Measurements from ENCODE around the gene MBD3L2B.
"Not testable (repeated sequence)": the region's sequence is repeated elsewhere in the genome, so short reads cannot be mapped to it uniquely, and the experiment has no call there.

MBD3L2B gene

DNA sequence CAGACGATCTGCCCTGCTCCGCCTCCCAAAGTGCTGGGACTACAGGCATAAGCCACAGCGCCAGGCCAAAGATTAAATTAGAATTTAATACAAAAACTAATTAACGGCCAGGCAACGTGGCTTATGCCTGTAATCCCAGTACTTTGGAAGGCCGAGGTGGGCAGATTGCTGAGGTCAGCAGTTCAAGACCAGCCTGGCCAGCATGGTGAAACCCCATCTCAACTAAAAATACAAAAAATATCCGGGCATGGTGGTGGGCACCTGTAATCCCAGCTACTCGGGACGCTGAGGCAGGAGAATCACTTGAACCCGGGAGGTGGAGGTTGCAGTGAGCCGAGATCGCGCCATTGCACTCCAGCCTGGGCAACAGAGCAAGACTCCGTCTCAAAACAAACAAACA is 34.4 kb upstream of the MBD3L2B start:
- H3K36me3 ChIP-seq (ENCODE audit: insufficient read depth, low read length); H3K4me1 ChIP-seq (ENCODE audit: control insufficient read depth, insufficient read depth, low read length); H3K4me2 ChIP-seq (ENCODE audit: low read length); H3K4me3 ChIP-seq (ENCODE audit: low read length); H3K9me3 ChIP-seq (replicated peaks; ENCODE audit: low read length); H3K9ac ChIP-seq (ENCODE audit: low read depth, low read length); H3K27me3 ChIP-seq (ENCODE audit: control insufficient read depth, insufficient read depth, low read length): not testable (repeated sequence)

DNA sequence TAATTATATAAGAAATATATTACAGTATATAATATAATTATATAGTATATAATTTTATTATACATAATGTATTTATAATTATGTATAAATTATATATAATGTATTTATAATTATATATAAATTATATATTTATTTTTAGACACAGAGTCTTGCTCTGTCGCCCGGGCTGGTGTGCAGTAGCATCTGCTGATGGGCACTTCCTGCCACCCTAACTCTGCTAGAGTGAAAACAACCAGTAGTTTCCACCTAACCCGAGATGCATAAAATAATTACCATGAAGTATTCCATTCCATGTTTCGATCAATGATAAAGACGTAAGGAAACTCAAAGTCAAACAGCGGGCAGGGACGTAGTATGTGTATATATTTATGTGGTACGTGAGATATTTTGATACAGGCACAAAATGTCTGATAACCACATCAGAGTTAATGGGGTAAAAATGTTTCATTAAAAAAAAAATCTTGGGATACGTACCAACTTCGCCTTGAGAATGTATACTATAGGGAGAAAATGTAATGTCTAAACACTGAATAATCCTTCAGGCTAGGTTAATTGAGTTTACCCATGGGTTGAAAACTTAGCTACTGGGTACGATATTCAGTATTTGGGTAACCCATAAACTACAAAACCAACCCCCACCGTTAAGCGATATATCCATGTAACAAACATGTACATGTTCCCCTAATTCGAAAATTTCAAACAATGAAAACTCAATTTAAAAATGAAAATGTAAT is 33.6 kb upstream of the MBD3L2B start:
- not testable (repeated sequence) for H3K9me3 ChIP-seq (replicated peaks; ENCODE audit: low read length); H3K4me1 ChIP-seq (ENCODE audit: control insufficient read depth, insufficient read depth, low read length); H3K36me3 ChIP-seq (ENCODE audit: insufficient read depth, low read length); H3K9ac ChIP-seq (ENCODE audit: low read depth, low read length); H3K4me3 ChIP-seq (ENCODE audit: low read length); H3K4me2 ChIP-seq (ENCODE audit: low read length); H3K27me3 ChIP-seq (ENCODE audit: control insufficient read depth, insufficient read depth, low read length)

DNA sequence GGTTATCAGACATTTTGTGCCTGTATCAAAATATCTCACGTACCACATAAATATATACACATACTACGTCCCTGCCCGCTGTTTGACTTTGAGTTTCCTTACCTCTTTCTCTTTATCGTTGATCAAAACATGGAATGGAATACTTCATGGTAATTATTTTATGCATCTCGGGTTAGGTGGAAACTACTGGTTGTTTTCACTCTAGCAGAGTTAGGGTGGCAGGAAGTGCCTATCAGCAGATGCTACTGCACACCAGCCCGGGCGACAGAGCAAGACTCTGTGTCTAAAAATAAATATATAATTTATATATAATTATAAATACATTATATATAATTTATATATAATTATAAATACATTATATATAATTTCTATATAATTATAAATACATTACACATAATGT is 31.7 kb upstream of the MBD3L2B start:
- not testable (repeated sequence) for H3K4me2 ChIP-seq (ENCODE audit: low read length); H3K36me3 ChIP-seq (ENCODE audit: insufficient read depth, low read length); H3K4me1 ChIP-seq (ENCODE audit: control insufficient read depth, insufficient read depth, low read length); H3K9ac ChIP-seq (ENCODE audit: low read depth, low read length); H3K27me3 ChIP-seq (ENCODE audit: control insufficient read depth, insufficient read depth, low read length); H3K9me3 ChIP-seq (replicated peaks; ENCODE audit: low read length); H3K4me3 ChIP-seq (ENCODE audit: low read length)

DNA sequence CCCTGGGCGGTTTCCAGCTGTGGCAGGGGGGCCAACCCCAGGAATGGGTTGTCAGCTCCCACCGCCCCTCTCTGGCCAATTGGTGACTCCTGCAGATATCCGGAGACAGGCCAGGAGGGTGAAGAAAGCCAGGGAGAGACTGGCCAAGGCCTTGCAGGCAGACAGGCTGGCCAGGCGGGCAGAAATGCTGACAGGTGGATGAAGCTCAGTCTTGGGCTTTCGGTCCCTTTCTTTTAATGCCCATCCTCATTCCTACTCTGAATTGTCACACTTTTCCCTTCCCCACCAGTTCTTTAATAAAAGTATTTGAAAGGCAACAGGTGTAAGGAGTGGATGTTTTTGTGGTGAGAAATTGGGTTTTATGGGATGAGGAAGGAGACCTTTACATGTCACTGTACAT is 30.2 kb upstream of the MBD3L2B start:
- H3K4me3 ChIP-seq (ENCODE audit: low read length); H3K9ac ChIP-seq (ENCODE audit: low read depth, low read length); H3K36me3 ChIP-seq (ENCODE audit: insufficient read depth, low read length); H3K27me3 ChIP-seq (ENCODE audit: control insufficient read depth, insufficient read depth, low read length); H3K4me1 ChIP-seq (ENCODE audit: control insufficient read depth, insufficient read depth, low read length); H3K9me3 ChIP-seq (replicated peaks; ENCODE audit: low read length); H3K4me2 ChIP-seq (ENCODE audit: low read length): not testable (repeated sequence)

DNA sequence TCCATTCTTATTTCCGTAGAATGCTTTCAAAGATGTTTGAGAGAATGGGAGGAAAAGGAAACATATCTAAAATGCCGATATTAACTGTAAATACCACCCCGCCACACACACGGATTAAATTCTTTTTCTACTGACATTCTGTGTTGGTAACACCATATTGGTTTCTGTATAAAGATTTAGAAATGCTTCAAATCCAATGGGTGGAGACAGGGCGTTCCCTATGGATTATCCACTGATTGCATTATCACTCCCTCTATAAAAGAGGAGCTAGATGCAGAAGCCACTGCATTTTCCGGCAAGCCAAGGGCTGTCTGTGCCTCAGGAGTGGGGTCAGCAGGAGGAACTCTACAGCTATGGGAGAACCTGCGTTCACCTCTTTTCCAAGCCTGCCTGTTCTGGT is 27.8 kb upstream of the MBD3L2B start, which contains the start of gene MBD3L2:
Gene MBD3L2 (plus strand): TSS at position 301 of the 400 bp plus-strand sequence. CDS start 53 bp downstream, at position 354.
- not testable (repeated sequence) for H3K4me2 ChIP-seq (ENCODE audit: low read length); H3K27me3 ChIP-seq (ENCODE audit: control insufficient read depth, insufficient read depth, low read length); H3K9me3 ChIP-seq (replicated peaks; ENCODE audit: low read length)

DNA sequence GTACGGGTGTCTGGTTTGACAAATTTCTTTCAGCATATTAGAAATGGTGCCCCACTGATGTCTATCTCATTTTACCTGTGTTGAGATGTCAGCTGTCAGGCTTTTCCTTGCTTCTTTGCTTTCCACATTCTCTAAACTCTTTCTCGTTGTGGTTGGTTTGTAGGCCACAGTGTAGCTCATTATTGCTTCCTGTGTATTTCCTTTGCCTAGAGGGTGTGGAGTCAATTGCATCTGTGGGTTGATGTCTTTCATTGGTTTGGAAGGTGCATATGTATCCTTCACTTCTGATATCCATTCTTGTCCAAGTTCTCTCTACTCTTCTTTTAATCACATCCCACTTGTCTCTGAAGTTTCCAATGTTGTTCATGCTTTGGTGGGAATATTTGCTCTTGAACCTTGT is 20.3 kb upstream of the MBD3L2B start:
- not testable (repeated sequence) for H3K27me3 ChIP-seq (ENCODE audit: control insufficient read depth, insufficient read depth, low read length); H3K9ac ChIP-seq (ENCODE audit: low read depth, low read length); H3K36me3 ChIP-seq (ENCODE audit: insufficient read depth, low read length)

More for the DNA sequence above, 27.8 kb upstream of the MBD3L2B start, which contains the start of gene MBD3L2:
- not testable (repeated sequence) for H3K4me3 ChIP-seq (ENCODE audit: low read length); H3K36me3 ChIP-seq (ENCODE audit: insufficient read depth, low read length); H3K4me1 ChIP-seq (ENCODE audit: control insufficient read depth, insufficient read depth, low read length); H3K9ac ChIP-seq (ENCODE audit: low read depth, low read length)

DNA sequence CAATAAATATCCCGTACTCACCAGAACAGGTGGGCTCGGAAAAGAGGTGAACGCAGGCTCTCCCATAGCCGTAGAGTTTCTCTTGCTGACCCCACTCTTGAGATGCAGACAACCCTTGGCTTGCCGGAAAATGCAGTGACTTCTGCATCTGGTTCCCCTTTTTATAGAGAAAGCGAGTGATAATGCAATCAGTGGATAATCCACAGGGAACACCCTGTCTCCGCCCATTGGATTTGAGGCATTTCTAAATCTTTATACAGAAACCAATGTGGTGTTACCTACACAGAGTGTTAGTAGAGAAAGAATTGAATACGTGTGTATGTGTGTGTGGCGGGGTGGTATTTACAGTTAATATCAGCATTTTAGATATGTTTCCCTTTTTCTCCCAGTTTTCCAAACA is 18.8 kb upstream of the MBD3L2B start, which contains the start of gene MBD3L4:
Gene MBD3L4 (minus strand): TSS at position 101 of the 400 bp plus-strand sequence. CDS start 35 bp downstream, at position 66.
- not testable (repeated sequence) for H3K4me1 ChIP-seq (ENCODE audit: control insufficient read depth, insufficient read depth, low read length); H3K27me3 ChIP-seq (ENCODE audit: control insufficient read depth, insufficient read depth, low read length); H3K9ac ChIP-seq (ENCODE audit: low read depth, low read length); H3K9me3 ChIP-seq (replicated peaks; ENCODE audit: low read length); H3K4me3 ChIP-seq (ENCODE audit: low read length); H3K36me3 ChIP-seq (ENCODE audit: insufficient read depth, low read length); H3K4me2 ChIP-seq (ENCODE audit: low read length)

More for the DNA sequence above, 20.3 kb upstream of the MBD3L2B start:
- H3K4me2 ChIP-seq (ENCODE audit: low read length); H3K4me1 ChIP-seq (ENCODE audit: control insufficient read depth, insufficient read depth, low read length); H3K4me3 ChIP-seq (ENCODE audit: low read length); H3K9me3 ChIP-seq (replicated peaks; ENCODE audit: low read length): not testable (repeated sequence)

DNA sequence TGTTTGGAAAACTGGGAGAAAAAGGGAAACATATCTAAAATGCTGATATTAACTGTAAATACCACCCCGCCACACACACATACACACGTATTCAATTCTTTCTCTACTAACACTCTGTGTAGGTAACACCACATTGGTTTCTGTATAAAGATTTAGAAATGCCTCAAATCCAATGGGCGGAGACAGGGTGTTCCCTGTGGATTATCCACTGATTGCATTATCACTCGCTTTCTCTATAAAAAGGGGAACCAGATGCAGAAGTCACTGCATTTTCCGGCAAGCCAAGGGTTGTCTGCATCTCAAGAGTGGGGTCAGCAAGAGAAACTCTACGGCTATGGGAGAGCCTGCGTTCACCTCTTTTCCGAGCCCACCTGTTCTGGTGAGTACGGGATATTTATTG is 9.0 kb upstream of the MBD3L2B start, which contains the start of gene MBD3L5:
Gene MBD3L5 (plus strand): TSS at position 301 of the 400 bp plus-strand sequence. CDS start 34 bp downstream, at position 335.
- not testable (repeated sequence) for H3K4me2 ChIP-seq (ENCODE audit: low read length); H3K9ac ChIP-seq (ENCODE audit: low read depth, low read length); H3K36me3 ChIP-seq (ENCODE audit: insufficient read depth, low read length); H3K4me1 ChIP-seq (ENCODE audit: control insufficient read depth, insufficient read depth, low read length); H3K4me3 ChIP-seq (ENCODE audit: low read length); H3K9me3 ChIP-seq (replicated peaks; ENCODE audit: low read length); H3K27me3 ChIP-seq (ENCODE audit: control insufficient read depth, insufficient read depth, low read length)

DNA sequence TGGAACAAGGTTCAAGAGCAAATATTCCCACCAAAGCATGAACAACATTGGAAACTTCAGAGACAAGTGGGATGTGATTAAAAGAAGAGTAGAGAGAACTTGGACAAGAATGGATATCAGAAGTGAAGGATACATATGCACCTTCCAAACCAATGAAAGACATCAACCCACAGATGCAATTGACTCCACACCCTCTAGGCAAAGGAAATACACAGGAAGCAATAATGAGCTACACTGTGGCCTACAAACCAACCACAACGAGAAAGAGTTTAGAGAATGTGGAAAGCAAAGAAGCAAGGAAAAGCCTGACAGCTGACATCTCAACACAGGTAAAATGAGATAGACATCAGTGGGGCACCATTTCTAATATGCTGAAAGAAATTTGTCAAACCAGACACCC is 7.6 kb upstream of the MBD3L2B start:
- H3K9me3 ChIP-seq (replicated peaks; ENCODE audit: low read length), result not testable (repeated sequence)

DNA sequence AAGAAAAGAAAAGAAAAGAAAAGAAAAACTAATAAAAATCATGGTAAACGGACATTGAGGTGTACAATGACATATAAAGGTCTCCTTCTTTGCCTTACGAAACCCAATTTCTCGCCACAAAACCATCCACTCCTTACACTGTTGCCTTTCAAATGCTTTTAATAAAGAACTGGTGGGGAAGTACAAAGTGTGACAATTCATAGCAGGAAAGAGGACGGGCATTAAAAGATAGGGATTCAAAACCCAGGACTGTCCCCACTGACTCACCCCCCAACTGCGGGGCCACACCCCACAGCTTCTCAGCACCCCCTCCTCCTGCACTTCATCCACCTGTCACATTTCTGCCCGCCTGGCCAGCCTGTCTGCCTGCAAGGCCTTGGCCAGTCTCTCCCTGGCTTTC is 2.4 kb downstream of the MBD3L2B start:
- no peaks in the 10 kb centered on the region for H3K9me3 ChIP-seq (replicated peaks; ENCODE audit: low read length)
- no peak overlapping the region for H3K4me2 ChIP-seq (ENCODE audit: low read length)
- H3K4me1 ChIP-seq (ENCODE audit: control insufficient read depth, insufficient read depth, low read length), result no peaks in the 10 kb centered on the region
- H3K9ac ChIP-seq (ENCODE audit: low read depth, low read length), result no peak overlapping the region
- H3K4me3 ChIP-seq (ENCODE audit: low read length), result no peak overlapping the region
- no peaks in the 10 kb centered on the region for H3K27me3 ChIP-seq (ENCODE audit: control insufficient read depth, insufficient read depth, low read length)
- H3K36me3 ChIP-seq (ENCODE audit: insufficient read depth, low read length), result no peaks in the 10 kb centered on the region

More for the DNA sequence above, 7.6 kb upstream of the MBD3L2B start:
- not testable (repeated sequence) for H3K4me3 ChIP-seq (ENCODE audit: low read length); H3K27me3 ChIP-seq (ENCODE audit: control insufficient read depth, insufficient read depth, low read length); H3K36me3 ChIP-seq (ENCODE audit: insufficient read depth, low read length); H3K9ac ChIP-seq (ENCODE audit: low read depth, low read length); H3K4me1 ChIP-seq (ENCODE audit: control insufficient read depth, insufficient read depth, low read length); H3K4me2 ChIP-seq (ENCODE audit: low read length)

DNA sequence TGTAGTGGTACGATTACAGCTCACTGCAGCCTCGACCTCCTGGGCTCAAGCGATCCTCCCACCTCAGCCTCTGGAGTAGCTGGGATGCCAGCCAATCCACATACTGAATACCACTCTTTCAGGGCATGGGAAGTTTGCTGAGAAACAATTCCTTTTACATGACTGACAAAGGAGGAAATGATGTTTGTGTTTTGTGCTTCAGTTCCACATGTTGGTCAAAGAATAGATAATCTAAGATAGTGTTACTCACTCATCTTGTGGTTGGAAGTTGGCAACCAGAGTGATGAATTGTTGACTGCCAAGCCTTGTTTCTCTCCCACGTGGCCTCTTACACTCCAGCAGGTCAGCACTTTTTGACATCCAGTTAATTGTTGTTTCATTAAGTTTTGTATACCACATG is 7.6 kb downstream of the MBD3L2B start:
- Histone ChIP-seq H3K9me3 (replicated peaks; ENCODE audit: low read length) (no peaks in the 10 kb centered on the region), H3K36me3 (ENCODE audit: insufficient read depth, low read length) (no peaks in the 10 kb centered on the region), H3K9ac (ENCODE audit: low read depth, low read length) (no peak overlapping the region), H3K27me3 (ENCODE audit: control insufficient read depth, insufficient read depth, low read length) (no peaks in the 10 kb centered on the region), H3K4me2 (ENCODE audit: low read length) (no peak overlapping the region), H3K4me3 (ENCODE audit: low read length) (no peak overlapping the region), H3K4me1 (ENCODE audit: control insufficient read depth, insufficient read depth, low read length) (no peaks in the 10 kb centered on the region)

All from skeletal muscle satellite cell (primary cell).